Mesenchymal stem cell (in vitro differentiated cells and primary cell): ENCODE data around the gene DPP3.

Experiments
- DNase-seq: peaks from one replicate; pipeline ENCODE4 v3.0.0-alpha.2; 2013
- H2AFZ ChIP-seq: one replicate; pipeline ENCODE4 v1.6.1; 2013; ENCODE audit warnings: low read depth, mild to moderate bottlenecking, control low read depth, inconsistent platforms, low read length, moderate library complexity
- H2AK5ac ChIP-seq: 2 replicates; pipeline ENCODE4 v1.6.1; 2013; ENCODE audit warnings: low read length, moderate library complexity, mild to moderate bottlenecking, inconsistent platforms; ENCODE audit not compliant: severe bottlenecking
- H2BK120ac ChIP-seq: one replicate; pipeline ENCODE4 v1.6.1; 2013; ENCODE audit warnings: low read depth, mild to moderate bottlenecking, inconsistent platforms, low read length, moderate library complexity
- H2BK12ac ChIP-seq, 2 experiments: one replicate each; pipeline ENCODE4 v1.6.1; 2013; ENCODE audit warnings: inconsistent platforms in 2 of 2, low read length in 2 of 2, mild to moderate bottlenecking in 2 of 2, moderate library complexity in 2 of 2, control low read depth in 1 of 2
- H2BK15ac ChIP-seq: one replicate; pipeline ENCODE4 v1.6.1; 2013; ENCODE audit warnings: mild to moderate bottlenecking, low read depth, inconsistent platforms; ENCODE audit not compliant: poor library complexity, severe bottlenecking
- H2BK5ac ChIP-seq: 2 replicates; pipeline ENCODE4 v1.6.1; 2013; ENCODE audit warnings: low read depth, mild to moderate bottlenecking, low read length, control low read depth, inconsistent platforms; ENCODE audit not compliant: poor library complexity, severe bottlenecking
- H3K14ac ChIP-seq, 2 experiments: one replicate each; pipeline ENCODE4 v1.6.1; 2013; ENCODE audit warnings: inconsistent platforms in 2 of 2, low read length in 2 of 2, control low read depth in 1 of 2, mild to moderate bottlenecking in 1 of 2, moderate library complexity in 1 of 2
- H3K18ac ChIP-seq, 2 experiments: one replicate each; pipeline ENCODE4 v1.6.1; 2013; ENCODE audit warnings: inconsistent platforms in 2 of 2, low read length in 2 of 2, control low read depth in 1 of 2, low read depth in 1 of 2, mild to moderate bottlenecking in 1 of 2
- H3K23ac ChIP-seq, 2 experiments: one replicate each; pipeline ENCODE4 v1.6.1; 2013; ENCODE audit warnings: inconsistent platforms in 2 of 2, low read length in 2 of 2, mild to moderate bottlenecking in 2 of 2, moderate library complexity in 2 of 2, control low read depth in 1 of 2
- H3K27ac ChIP-seq: 2 replicates; pipeline ENCODE4 v1.5.1; 2013; ENCODE audit warnings: mild to moderate bottlenecking, moderate library complexity, low read length, control low read depth, inconsistent platforms; ENCODE audit not compliant: poor library complexity, severe bottlenecking
- H3K27me3 ChIP-seq, 2 experiments: 2 replicates each; pipeline versions ENCODE4 v1.6.1 to v1.7.0; 2013; ENCODE audit warnings: low read length in 2 of 2, mild to moderate bottlenecking in 2 of 2, moderate library complexity in 2 of 2, control low read depth in 1 of 2, inconsistent platforms in 1 of 2; ENCODE audit not compliant: control insufficient read depth in 1 of 2, insufficient read depth in 1 of 2
- H3K36me3 ChIP-seq, 2 experiments: 2 replicates each; pipeline versions ENCODE4 v1.6.1 to v1.7.0; 2013; ENCODE audit warnings: low read length in 2 of 2, control low read depth in 1 of 2, inconsistent platforms in 1 of 2, low read depth in 1 of 2, mild to moderate bottlenecking in 1 of 2; ENCODE audit not compliant: insufficient read depth in 2 of 2, control insufficient read depth in 1 of 2
- H3K4ac ChIP-seq, 2 experiments: one replicate each; pipeline ENCODE4 v1.6.1; 2013; ENCODE audit warnings: inconsistent platforms in 2 of 2, low read length in 2 of 2, mild to moderate bottlenecking in 2 of 2, moderate library complexity in 2 of 2, control low read depth in 1 of 2, low read depth in 1 of 2
- H3K4me1 ChIP-seq: 2 replicates; pipeline ENCODE4 v1.6.1; 2013; ENCODE audit warnings: low read depth, low read length, control low read depth; ENCODE audit not compliant: control insufficient read depth, insufficient read depth
- H3K4me2 ChIP-seq: 2 replicates; pipeline ENCODE4 v1.6.1; 2013; ENCODE audit warnings: low read length, mild to moderate bottlenecking, inconsistent platforms; ENCODE audit not compliant: poor library complexity, severe bottlenecking
- H3K4me3 ChIP-seq, 2 experiments: 2 replicates each; pipeline versions ENCODE4 v1.5.1 to v1.7.0; 2013; ENCODE audit warnings: low read length in 2 of 2, mild to moderate bottlenecking in 2 of 2, control low read depth in 1 of 2, low read depth in 1 of 2; ENCODE audit not compliant: insufficient read depth in 1 of 2
- H3K79me1 ChIP-seq: replicated peaks from 2 replicates; pipeline ENCODE4 v1.6.1; 2013; ENCODE audit warnings: mild to moderate bottlenecking, control low read depth, low read length, inconsistent platforms; ENCODE audit not compliant: poor library complexity, severe bottlenecking
- H3K9ac ChIP-seq: 2 replicates; pipeline ENCODE4 v1.7.0; 2013; ENCODE audit warnings: mild to moderate bottlenecking, low read length, moderate library complexity
- H3K9me3 ChIP-seq: 2 replicates; pipeline ENCODE4 v1.7.0; 2013; ENCODE audit warnings: mild to moderate bottlenecking, low read length; ENCODE audit not compliant: control insufficient read depth
- H4K8ac ChIP-seq: one replicate; pipeline ENCODE4 v1.6.1; 2013; ENCODE audit warnings: inconsistent platforms, mild to moderate bottlenecking, low read length, moderate library complexity
- H4K91ac ChIP-seq: one replicate; pipeline ENCODE4 v1.6.1; 2013; ENCODE audit warnings: mild to moderate bottlenecking, low read length, inconsistent platforms
- WGBS: methylation state at CpG from one replicate; pipeline ENCODE4 v1.1.7; 2013; ENCODE audit warnings: mixed read lengths; 5-methylcytosine and 5-hydroxymethylcytosine counted together

The DPP3 gene

GRCh38 chr11:66450560-66450959 is 29.7 kb upstream of the DPP3 start:
- H3K23ac ChIP-seq: no peak overlapping the region
- no peak overlapping the region for H2BK120ac ChIP-seq
- H3K36me3 ChIP-seq: no peaks in the 10 kb centered on the region
- H3K27ac ChIP-seq: no peak overlapping the region
- H4K8ac ChIP-seq: no peak overlapping the region
- 57% methylated on average over 4 of the region's 4 CpGs for WGBS
- no peaks in the 10 kb centered on the region for H3K4me1 ChIP-seq
- H2AK5ac ChIP-seq: no peak overlapping the region
- no peak overlapping the region for H3K4me3 ChIP-seq
- H2BK15ac ChIP-seq: no peak overlapping the region
- no peak overlapping the region for H2AFZ ChIP-seq
- H3K18ac ChIP-seq: no peak overlapping the region
- H3K27me3 ChIP-seq: peaks cover 45 to 52% of the 10 kb centered on the region in 2 experiments
- H2BK5ac ChIP-seq: no peak overlapping the region
- no peak overlapping the region for H3K14ac ChIP-seq
- no peak overlapping the region for H3K9ac ChIP-seq
- no peak overlapping the region for H3K4ac ChIP-seq
- no peaks in the 10 kb centered on the region for H3K9me3 ChIP-seq
- no peaks in the 10 kb centered on the region for H3K79me1 ChIP-seq
- no peak overlapping the region for H2BK12ac ChIP-seq
- no peak overlapping the region for H4K91ac ChIP-seq
- H3K4me2 ChIP-seq: no peak overlapping the region
- DNase-seq: no peak

GRCh38 chr11:66451663-66452062 is 28.6 kb upstream of the DPP3 start:
- Histone ChIP-seq H4K8ac (no peak overlapping the region), H3K4me1 (no peaks in the 10 kb centered on the region), H2AFZ (no peak overlapping the region), H4K91ac (no peak overlapping the region), H2BK15ac (no peak overlapping the region), H2BK5ac (no peak overlapping the region), H3K27me3 (peaks cover 49 to 52% of the 10 kb centered on the region in 2 experiments), H2BK12ac (no peak overlapping the region), H3K14ac (no peak overlapping the region), H3K4me3 (no peak overlapping the region), H3K18ac (no peak overlapping the region), H3K9me3 (no peaks in the 10 kb centered on the region), H3K9ac (no peak overlapping the region), H3K4ac (no peak overlapping the region), H2AK5ac (no peak overlapping the region), H3K27ac (no peak overlapping the region), H3K79me1 (no peaks in the 10 kb centered on the region), H3K23ac (no peak overlapping the region), H3K4me2 (no peak overlapping the region), H2BK120ac (no peak overlapping the region), H3K36me3 (no peaks in the 10 kb centered on the region)
- DNase-seq: no peak
- WGBS: 81% methylated on average over 4 of the region's 4 CpGs

- Histone ChIP-seq H3K4me1 (no peaks in the 10 kb centered on the region), H4K8ac (no peak overlapping the region), H3K14ac (no peak overlapping the region), H2BK5ac (no peak overlapping the region), H4K91ac (no peak overlapping the region), H3K9me3 (no peaks in the 10 kb centered on the region), H3K27ac (no peak overlapping the region), H2AK5ac (no peak overlapping the region), H2BK12ac (no peak overlapping the region), H3K9ac (no peak overlapping the region), H3K4me2 (no peak overlapping the region), H3K27me3 (peaks cover 47 to 49% of the 10 kb centered on the region in 2 experiments), H3K36me3 (no peaks in the 10 kb centered on the region), H3K4ac (no peak overlapping the region), H3K18ac (no peak overlapping the region), H3K23ac (no peak overlapping the region), H2AFZ (no peak overlapping the region), H3K79me1 (no peaks in the 10 kb centered on the region), H3K4me3 (no peak overlapping the region), H2BK120ac (no peak overlapping the region), H2BK15ac (no peak overlapping the region)
- no peak for DNase-seq
- WGBS: 73% methylated on average over 4 of the region's 6 CpGs
These were observed 26.0 kb upstream of the DPP3 start for GRCh38 chr11:66454247-66454646.

GRCh38 chr11:66454828-66455227 is 25.4 kb upstream of the DPP3 start:
- Histone ChIP-seq H3K4ac (no peak overlapping the region), H2BK5ac (no peak overlapping the region), H3K4me1 (no peaks in the 10 kb centered on the region), H2AFZ (no peak overlapping the region), H3K18ac (no peak overlapping the region), H3K14ac (no peak overlapping the region), H3K23ac (no peak overlapping the region), H2AK5ac (no peak overlapping the region), H2BK12ac (no peak overlapping the region), H2BK120ac (no peak overlapping the region), H3K79me1 (no peaks in the 10 kb centered on the region), H3K4me3 (no peak overlapping the region), H2BK15ac (no peak overlapping the region), H4K91ac (no peak overlapping the region), H3K9ac (no peak overlapping the region), H3K27me3 (peaks cover 45 to 48% of the 10 kb centered on the region in 2 experiments), H4K8ac (no peak overlapping the region), H3K4me2 (no peak overlapping the region), H3K27ac (no peak overlapping the region), H3K9me3 (no peaks in the 10 kb centered on the region), H3K36me3 (no peaks in the 10 kb centered on the region)
- no peak for DNase-seq
- WGBS: 79% methylated on average over 3 of the region's 3 CpGs
